ENCODE data around the gene OSMR. TPM values are rescaled to one million over a fixed set of nuclear protein-coding genes. Genes with fewer than 3 reads are reported as not detected.

OSMR gene
- total RNA-seq, 1 donor from 2014 or later: 0.19 TPM

DNA sequence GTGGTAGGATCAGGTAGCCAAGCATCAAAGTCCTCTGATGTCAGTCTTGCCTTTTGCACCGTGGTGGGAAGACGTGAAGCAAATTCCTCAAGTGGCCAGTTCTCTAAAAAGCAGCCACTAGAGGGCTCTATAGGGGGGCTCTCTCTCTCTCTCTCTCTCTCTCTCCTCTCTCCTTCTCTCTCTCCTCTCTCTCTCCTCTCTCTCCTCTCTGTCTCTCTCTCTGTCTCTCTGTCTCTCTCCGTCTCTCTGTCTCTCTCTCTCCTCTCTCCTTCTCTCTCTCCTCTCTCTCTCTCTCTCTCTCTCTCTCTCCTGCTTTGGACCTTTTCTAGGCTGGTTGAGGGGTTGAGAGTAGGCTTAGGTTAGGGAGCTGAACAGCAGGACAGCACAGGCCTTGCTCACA is 13.9 kb upstream of the OSMR start:
- Mint-ChIP-seq H3K27ac (no peak overlapping the region), H3K4me3 (ENCODE audit: low read depth) (no peak overlapping the region), H3K4me1 (ENCODE audit: low read depth) (no peaks in the 10 kb centered on the region), H3K27me3 (peaks cover 12% of the 10 kb centered on the region), H3K9me3 (ENCODE audit: low read depth) (no peaks in the 10 kb centered on the region), H3K36me3 (ENCODE audit: insufficient read depth) (no peaks in the 10 kb centered on the region)
- TF ChIP-seq, protein P1, sequence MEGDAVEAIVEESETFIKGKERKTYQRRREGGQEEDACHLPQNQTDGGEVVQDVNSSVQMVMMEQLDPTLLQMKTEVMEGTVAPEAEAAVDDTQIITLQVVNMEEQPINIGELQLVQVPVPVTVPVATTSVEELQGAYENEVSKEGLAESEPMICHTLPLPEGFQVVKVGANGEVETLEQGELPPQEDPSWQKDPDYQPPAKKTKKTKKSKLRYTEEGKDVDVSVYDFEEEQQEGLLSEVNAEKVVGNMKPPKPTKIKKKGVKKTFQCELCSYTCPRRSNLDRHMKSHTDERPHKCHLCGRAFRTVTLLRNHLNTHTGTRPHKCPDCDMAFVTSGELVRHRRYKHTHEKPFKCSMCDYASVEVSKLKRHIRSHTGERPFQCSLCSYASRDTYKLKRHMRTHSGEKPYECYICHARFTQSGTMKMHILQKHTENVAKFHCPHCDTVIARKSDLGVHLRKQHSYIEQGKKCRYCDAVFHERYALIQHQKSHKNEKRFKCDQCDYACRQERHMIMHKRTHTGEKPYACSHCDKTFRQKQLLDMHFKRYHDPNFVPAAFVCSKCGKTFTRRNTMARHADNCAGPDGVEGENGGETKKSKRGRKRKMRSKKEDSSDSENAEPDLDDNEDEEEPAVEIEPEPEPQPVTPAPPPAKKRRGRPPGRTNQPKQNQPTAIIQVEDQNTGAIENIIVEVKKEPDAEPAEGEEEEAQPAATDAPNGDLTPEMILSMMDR (IDR thresholded peaks at IDR 0.05; ENCODE audit: unreplicated experiment): peak; percentile 52
- DNase-seq (ENCODE audit: low spot score, unreplicated experiment): no peak

DNA sequence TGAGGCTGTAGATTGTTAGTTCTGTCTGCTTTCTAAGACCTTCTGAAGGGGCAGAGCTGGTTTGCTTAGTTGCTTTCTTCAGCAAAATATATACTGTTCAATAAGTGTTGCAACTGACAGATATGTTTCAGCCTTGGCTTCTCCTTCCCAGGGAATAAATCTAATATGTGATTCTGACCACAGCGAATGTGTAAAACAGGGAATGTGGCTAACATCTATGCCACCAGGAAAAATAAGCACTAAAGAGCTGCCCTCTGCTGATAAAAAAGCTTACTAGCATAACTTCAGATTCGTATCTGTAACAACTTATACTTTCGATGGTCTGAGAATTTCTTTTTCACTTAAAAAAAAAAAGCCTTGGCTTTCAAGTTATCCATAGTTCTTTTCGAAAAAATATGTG is 13.0 kb upstream of the OSMR start:
- H3K4me3 Mint-ChIP-seq (ENCODE audit: low read depth): no peak overlapping the region
- no peak for DNase-seq (ENCODE audit: low spot score, unreplicated experiment)
- no peak overlapping the region for H3K27ac Mint-ChIP-seq
- H3K36me3 Mint-ChIP-seq (ENCODE audit: insufficient read depth): no peaks in the 10 kb centered on the region
- H3K27me3 Mint-ChIP-seq: peaks cover 11% of the 10 kb centered on the region
- no peaks in the 10 kb centered on the region for H3K9me3 Mint-ChIP-seq (ENCODE audit: low read depth)
- TF ChIP-seq, protein P1 (IDR thresholded peaks at IDR 0.05; ENCODE audit: unreplicated experiment): no peak
- H3K4me1 Mint-ChIP-seq (ENCODE audit: low read depth): no peaks in the 10 kb centered on the region

DNA sequence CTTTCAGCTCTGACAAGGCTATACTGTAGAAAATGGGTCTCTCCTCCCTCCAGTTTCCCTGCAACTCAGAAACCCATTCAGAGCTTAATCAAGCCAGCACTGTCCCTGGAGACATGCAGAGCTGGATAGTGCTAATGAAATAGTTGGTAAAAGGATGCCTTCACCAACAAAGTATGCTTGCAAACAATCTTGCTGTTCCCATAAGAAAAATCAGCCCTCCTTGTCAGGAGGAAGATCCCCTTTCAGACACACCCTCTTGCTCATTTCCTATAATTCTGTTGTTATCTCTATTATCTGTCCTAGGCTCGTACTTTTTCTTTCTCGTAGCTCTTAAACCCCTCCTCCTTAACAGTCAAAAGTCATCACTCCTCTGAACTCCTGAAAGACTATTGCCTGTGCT is 9.9 kb upstream of the OSMR start:
- TF ChIP-seq, protein P1 (IDR thresholded peaks at IDR 0.05; ENCODE audit: unreplicated experiment): no peak
- Mint-ChIP-seq H3K4me3 (ENCODE audit: low read depth) (no peak overlapping the region), H3K27ac (no peak overlapping the region), H3K27me3 (peaks cover 3% of the 10 kb centered on the region), H3K9me3 (ENCODE audit: low read depth) (no peaks in the 10 kb centered on the region), H3K36me3 (ENCODE audit: insufficient read depth) (no peaks in the 10 kb centered on the region), H3K4me1 (ENCODE audit: low read depth) (no peaks in the 10 kb centered on the region)
- no peak for DNase-seq (ENCODE audit: low spot score, unreplicated experiment)

DNA sequence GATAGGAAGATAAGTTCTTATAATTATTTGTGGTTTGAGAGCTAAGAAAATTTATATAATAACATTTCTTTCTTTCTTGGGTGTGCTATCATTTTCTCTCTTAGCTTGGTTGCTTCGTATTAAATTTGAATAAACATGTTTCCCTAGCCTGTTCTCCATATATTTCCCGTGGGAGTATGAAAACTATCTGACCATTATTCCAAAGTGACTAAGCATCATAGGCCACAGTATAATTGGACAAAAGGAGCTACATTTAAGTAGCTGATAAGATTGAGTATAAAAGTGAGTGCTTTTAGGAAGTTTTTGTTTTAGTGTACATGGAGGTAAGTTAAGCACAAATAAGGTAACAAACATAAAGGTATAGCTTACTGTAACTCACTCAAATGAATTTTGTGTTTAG is 8.4 kb upstream of the OSMR start:
- TF ChIP-seq, protein P1 (IDR thresholded peaks at IDR 0.05; ENCODE audit: unreplicated experiment): no peak
- no peaks in the 10 kb centered on the region for H3K4me1 Mint-ChIP-seq (ENCODE audit: low read depth)
- H3K27ac Mint-ChIP-seq: no peak overlapping the region
- no peaks in the 10 kb centered on the region for H3K36me3 Mint-ChIP-seq (ENCODE audit: insufficient read depth)
- peaks cover 4% of the 10 kb centered on the region for H3K27me3 Mint-ChIP-seq
- H3K4me3 Mint-ChIP-seq (ENCODE audit: low read depth): no peak overlapping the region
- no peak for DNase-seq (ENCODE audit: low spot score, unreplicated experiment)
- H3K9me3 Mint-ChIP-seq (ENCODE audit: low read depth): no peaks in the 10 kb centered on the region

DNA sequence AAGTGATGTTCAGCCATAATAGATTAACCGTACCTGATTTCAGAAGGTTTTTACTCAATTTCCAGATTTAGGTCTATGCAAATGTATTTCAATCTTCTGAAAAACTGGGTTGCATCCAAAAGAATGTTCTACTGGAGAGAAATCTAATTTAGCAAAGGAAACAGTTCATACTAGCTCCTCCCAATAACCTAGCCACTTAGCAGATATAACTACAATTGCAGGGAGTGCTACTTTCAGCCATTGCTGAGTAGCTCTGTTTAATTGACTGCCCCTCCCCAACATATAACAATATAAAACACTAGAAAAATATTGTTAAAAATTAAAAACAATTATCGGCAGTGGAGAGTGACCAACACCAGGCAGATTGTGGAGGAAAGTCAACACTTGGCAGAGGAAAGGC is 7.9 kb upstream of the OSMR start:
- peaks cover 3% of the 10 kb centered on the region for H3K9me3 Mint-ChIP-seq (ENCODE audit: low read depth)
- H3K36me3 Mint-ChIP-seq (ENCODE audit: insufficient read depth): no peaks in the 10 kb centered on the region
- DNase-seq (ENCODE audit: low spot score, unreplicated experiment): no peak
- H3K27ac Mint-ChIP-seq: no peak overlapping the region
- H3K4me3 Mint-ChIP-seq (ENCODE audit: low read depth): no peak overlapping the region
- no peaks in the 10 kb centered on the region for H3K4me1 Mint-ChIP-seq (ENCODE audit: low read depth)
- H3K27me3 Mint-ChIP-seq: peaks cover 9% of the 10 kb centered on the region
- TF ChIP-seq, protein P1 (IDR thresholded peaks at IDR 0.05; ENCODE audit: unreplicated experiment): no peak

Data from progenitor cell of endocrine pancreas (in vitro differentiated cells).